Left lung (tissue), 10 donors: ENCODE measurements around the gene NMBR. TPM values are rescaled to one million over a fixed set of nuclear protein-coding genes. Genes with fewer than 3 reads are reported as not detected.
"Not testable (repeated sequence)": the region's sequence is repeated elsewhere in the genome, so short reads cannot be mapped to it uniquely, and the experiment has no call there.

ENCODE experiments used
- ATAC-seq: fragments of 200-7000 bp; cut with Tn5 transposase; one replicate; pipeline ENCODE4 v1.9.1; 2020; ENCODE audit warnings: moderate library complexity
- DNase-seq, 4 donors: peaks; one replicate each; pipeline ENCODE4 v3.0.0-alpha.2; 2013 to 2020
- H3K27ac ChIP-seq, 2 donors: fragments of 200-600 bp; sonication (generic) in 1 of 2; one replicate each; pipeline versions ENCODE4 v1.5.0 to v1.8.0; 2020 to 2021
- H3K27me3 ChIP-seq, 2 donors: fragments of 200-600 bp; sonication (generic) in 1 of 2; one replicate each; pipeline versions ENCODE4 v1.5.0 to v1.8.0; 2020 to 2021
- H3K36me3 ChIP-seq, 2 donors: fragments of 200-600 bp; sonication (generic) in 1 of 2; one replicate each; pipeline versions ENCODE4 v1.5.0 to v1.8.0; 2020 to 2021
- H3K4me1 ChIP-seq, 2 donors: fragments of 200-600 bp; one replicate each; pipeline ENCODE4 v1.8.0; 2021
- H3K4me3 ChIP-seq, 2 donors: fragments of 200-600 bp; sonication (generic) in 1 of 2; one replicate each; pipeline versions ENCODE4 v1.5.0 to v1.8.0; 2020 to 2021; ENCODE audit warnings: mild to moderate bottlenecking in 1 of 2
- H3K9me3 ChIP-seq, 2 donors: fragments of 200-600 bp; sonication (generic) in 1 of 2; one replicate each; pipeline versions ENCODE4 v1.5.0 to v1.8.0; 2020 to 2021
- CTCF ChIP-seq, 2 donors: fragments of 200-600 bp; sonication (generic) in 1 of 2; IDR thresholded peaks; one replicate each; pipeline versions ENCODE4 v1.5.0 to v1.8.0; 2021; ENCODE audit warnings: antibody characterized with exemption in 2 of 2
- intact Hi-C, 2 donors: fragments of 100-400 bp; cut with DNase I; formaldehyde crosslinking; loops; one replicate each; pipeline versions ENCODE4 v1.11.2 to v1.14.2; 2022
- polyA plus RNA-seq, 6 donors: library from polyadenylated mRNA; unstranded; fragments of 120-200 nt; gene quantifications; one replicate each; pipeline ENCODE4 v1.2.1, GENCODE V29; 2013; ENCODE audit not compliant: insufficient read length in 6 of 6
- total RNA-seq, 2 donors: library from RNA; stranded (reverse); fragmentation: NEBNext Ultra II Directional; extraction: Animal tissue kit (Norgen Biotek cat#: 25700); gene quantifications; one replicate each; pipeline ENCODE4 v1.2.1, GENCODE V29; 2021
- donor health status: DM: no; HTN: yes; CAD: no.
- donor health status: DM: no; HTN: no; CAD: no.

Gene NMBR
- total and polyA plus RNA-seq, 8 donors: 0.20 to 0.58 (median 0.26) TPM; not detected in 2

DNA sequence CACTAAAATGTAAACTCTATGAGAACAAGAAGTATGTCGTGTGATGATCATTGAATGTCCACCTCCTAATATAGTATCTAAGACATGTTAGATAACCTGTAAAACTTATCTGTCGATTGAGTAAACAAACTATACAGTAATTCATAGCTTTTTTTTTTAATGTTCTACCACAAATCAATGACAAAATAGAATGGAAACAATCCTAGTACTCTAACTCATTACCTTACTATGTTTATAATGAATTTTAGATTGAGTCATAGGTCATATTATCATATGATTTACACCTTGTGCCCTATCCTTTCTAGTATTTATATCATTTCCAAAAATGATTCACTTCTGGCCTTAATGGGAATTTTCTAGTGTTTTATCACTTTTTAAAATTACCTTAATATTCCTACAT, 6.3 kb upstream of the NMBR start:
- ATAC-seq: no peak
- Histone ChIP-seq H3K36me3 (no peaks in the 10 kb centered on the region), H3K27ac (no peak overlapping the region), H3K4me3 (no peak overlapping the region), H3K27me3 (no peaks in the 10 kb centered on the region), H3K4me1 (peaks cover 0 to 36% of the 10 kb centered on the region in 2 donors), H3K9me3 (no peaks in the 10 kb centered on the region)
- intact Hi-C loops: loop anchor here in 1 of 2 donors (10.0 kb wide), 1 partner anchor 232 kb away; no protein-coding TSS in a partner anchor
- DNase-seq: no peak
- no peak for TF ChIP-seq CTCF (IDR thresholded peaks at IDR 0.05)

DNA sequence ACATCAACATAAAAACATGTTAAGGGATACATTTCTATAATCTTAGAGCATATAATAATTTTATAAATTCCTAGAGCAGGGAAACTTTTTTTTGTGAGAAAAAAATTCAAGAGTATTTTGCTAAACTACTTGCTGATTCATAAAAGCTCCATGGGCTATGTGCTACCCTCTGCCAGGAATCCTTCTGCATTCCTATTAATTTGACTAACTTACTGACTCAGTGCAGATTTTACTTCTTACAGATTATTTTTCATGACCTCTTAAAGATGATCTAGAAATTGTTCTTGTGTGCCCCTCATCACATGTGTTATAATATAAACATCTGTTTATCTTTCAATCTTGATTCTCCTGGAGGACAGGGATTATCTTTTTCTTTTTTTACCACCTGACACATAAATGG, 5.8 kb upstream of the NMBR start:
- no peak overlapping the region for H3K27ac ChIP-seq
- H3K4me1 ChIP-seq: peaks cover 0 to 40% of the 10 kb centered on the region in 2 donors
- no peak overlapping the region for H3K4me3 ChIP-seq
- no peaks in the 10 kb centered on the region for H3K27me3 ChIP-seq
- H3K9me3 ChIP-seq: no peaks in the 10 kb centered on the region
- no peak for ATAC-seq
- intact Hi-C loops: loop anchor here in 1 of 2 donors (10.0 kb wide), 1 partner anchor 232 kb away; no protein-coding TSS in a partner anchor
- no peaks in the 10 kb centered on the region for H3K36me3 ChIP-seq
- TF ChIP-seq CTCF (IDR thresholded peaks at IDR 0.05): no peak
- DNase-seq: no peak

DNA sequence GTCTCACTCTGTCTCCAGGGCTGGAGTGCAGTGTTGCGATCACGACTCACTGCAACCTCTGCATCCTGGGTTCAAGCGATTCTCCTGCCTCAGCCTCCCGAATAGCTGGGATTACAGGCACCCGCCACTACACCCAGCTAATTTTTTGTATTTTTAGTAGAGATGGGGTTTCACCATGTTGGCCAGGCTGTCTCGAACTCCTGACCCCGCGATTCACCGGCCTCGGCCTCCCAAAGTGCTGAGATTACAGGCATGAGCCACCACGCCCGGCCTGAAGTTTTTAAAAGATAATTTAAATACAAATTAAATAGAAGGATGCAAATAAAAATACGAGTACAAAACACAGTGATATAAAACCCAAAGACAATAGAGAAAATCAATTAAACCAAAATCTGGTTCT, 5.4 kb downstream of the NMBR start:
- intact Hi-C loops, ATAC-seq, H3K36me3 ChIP-seq, H3K27me3 ChIP-seq, H3K9me3 ChIP-seq, H3K4me3 ChIP-seq, H3K27ac ChIP-seq, H3K4me1 ChIP-seq: not testable (repeated sequence)
- DNase-seq: peak in 1 of 4 donors; percentile 53

- intact Hi-C loops: no loop called here
- Histone ChIP-seq H3K4me1 (no peaks in the 10 kb centered on the region), H3K27me3 (no peaks in the 10 kb centered on the region), H3K36me3 (no peaks in the 10 kb centered on the region), H3K4me3 (no peak overlapping the region), H3K9me3 (no peaks in the 10 kb centered on the region), H3K27ac (no peak overlapping the region)
- no peak for DNase-seq
- ATAC-seq: no peak
- TF ChIP-seq CTCF (IDR thresholded peaks at IDR 0.05): no peak
Observed at GRCh38 chr6:142138876-142139275, 8.0 kb downstream of the NMBR start.

DNA sequence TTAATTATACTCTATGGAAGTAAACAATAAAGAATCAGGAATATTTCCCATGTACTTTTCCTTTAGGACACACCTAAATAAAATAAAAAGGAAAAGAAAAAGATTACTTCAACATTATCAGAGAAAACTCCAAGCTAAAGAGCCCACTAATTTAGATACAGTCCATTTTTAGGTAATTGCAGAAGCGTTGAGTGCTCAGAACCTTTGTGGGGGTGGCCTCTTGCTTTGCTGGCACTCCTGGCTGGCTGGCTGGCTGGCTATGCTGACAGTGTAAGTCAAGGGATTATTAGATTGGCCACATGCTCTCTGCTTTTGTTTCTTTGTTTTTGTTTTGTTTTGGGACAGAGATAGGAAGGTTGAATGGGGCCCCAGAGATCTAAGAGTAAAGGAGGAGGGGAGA, 14.3 kb downstream of the NMBR start, which contains the start of gene GJE1:
Gene GJE1, plus strand, starts transcription at position 301 of the 400 bp plus-strand sequence. CDS start 234 bp downstream, outside the sequence.
- H3K27me3 ChIP-seq: no peaks in the 10 kb centered on the region
- no peak for DNase-seq
- H3K4me1 ChIP-seq: no peaks in the 10 kb centered on the region
- TF ChIP-seq CTCF (IDR thresholded peaks at IDR 0.05): no peak
- no peak within 1 kb of the TSS for H3K4me3 ChIP-seq
- H3K9me3 ChIP-seq: no peaks in the 10 kb centered on the region
- no peak for ATAC-seq
- H3K36me3 ChIP-seq: no peaks in the 10 kb centered on the region
- intact Hi-C loops: no loop called here
- H3K27ac ChIP-seq: no peak within 1 kb of the TSS

DNA sequence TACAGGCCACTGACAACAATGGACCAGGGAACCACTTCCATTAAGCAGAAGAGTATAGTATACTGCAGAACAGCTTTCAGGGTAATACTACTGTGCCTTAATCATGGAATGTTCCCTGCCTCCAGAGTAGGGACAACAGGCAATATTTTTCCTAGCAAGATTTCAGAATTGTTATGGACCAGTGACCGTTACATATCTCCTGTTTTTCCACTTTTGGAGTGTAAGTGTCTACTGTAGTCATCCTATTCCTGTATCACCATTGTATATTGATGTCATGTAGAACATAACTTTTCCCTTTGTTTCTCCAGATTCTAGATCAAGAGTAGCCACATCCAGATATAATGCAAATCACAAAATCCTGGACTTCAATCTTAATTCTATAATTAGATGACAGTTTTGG, 16.1 kb downstream of the NMBR start:
- Histone ChIP-seq H3K4me1 (no peaks in the 10 kb centered on the region), H3K36me3 (no peaks in the 10 kb centered on the region), H3K9me3 (no peaks in the 10 kb centered on the region), H3K27ac (no peak overlapping the region), H3K27me3 (no peaks in the 10 kb centered on the region), H3K4me3 (no peak overlapping the region)
- intact Hi-C loops: no loop called here
- ATAC-seq (no peak), DNase-seq (no peak)
- no peak for TF ChIP-seq CTCF (IDR thresholded peaks at IDR 0.05)
